Mesenchymal stem cell (in vitro differentiated cells and primary cell): ENCODE measurements around the gene GREB1L.
"Not testable (repeated sequence)": the region's sequence is repeated elsewhere in the genome, so short reads cannot be mapped to it uniquely, and the experiment has no call there.

Experiments
- DNase-seq: peaks from one replicate; pipeline ENCODE4 v3.0.0-alpha.2; 2013
- H2AFZ ChIP-seq: one replicate; pipeline ENCODE4 v1.6.1; 2013; ENCODE audit warnings: low read depth, mild to moderate bottlenecking, control low read depth, inconsistent platforms, low read length, moderate library complexity
- H2AK5ac ChIP-seq: 2 replicates; pipeline ENCODE4 v1.6.1; 2013; ENCODE audit warnings: low read length, moderate library complexity, mild to moderate bottlenecking, inconsistent platforms; ENCODE audit not compliant: severe bottlenecking
- H2BK120ac ChIP-seq: one replicate; pipeline ENCODE4 v1.6.1; 2013; ENCODE audit warnings: low read depth, mild to moderate bottlenecking, inconsistent platforms, low read length, moderate library complexity
- H2BK12ac ChIP-seq, 2 experiments: one replicate each; pipeline ENCODE4 v1.6.1; 2013; ENCODE audit warnings: inconsistent platforms in 2 of 2, low read length in 2 of 2, mild to moderate bottlenecking in 2 of 2, moderate library complexity in 2 of 2, control low read depth in 1 of 2
- H2BK15ac ChIP-seq: one replicate; pipeline ENCODE4 v1.6.1; 2013; ENCODE audit warnings: mild to moderate bottlenecking, low read depth, inconsistent platforms; ENCODE audit not compliant: poor library complexity, severe bottlenecking
- H2BK5ac ChIP-seq: 2 replicates; pipeline ENCODE4 v1.6.1; 2013; ENCODE audit warnings: low read depth, mild to moderate bottlenecking, low read length, control low read depth, inconsistent platforms; ENCODE audit not compliant: poor library complexity, severe bottlenecking
- H3K14ac ChIP-seq, 2 experiments: one replicate each; pipeline ENCODE4 v1.6.1; 2013; ENCODE audit warnings: inconsistent platforms in 2 of 2, low read length in 2 of 2, control low read depth in 1 of 2, mild to moderate bottlenecking in 1 of 2, moderate library complexity in 1 of 2
- H3K18ac ChIP-seq, 2 experiments: one replicate each; pipeline ENCODE4 v1.6.1; 2013; ENCODE audit warnings: inconsistent platforms in 2 of 2, low read length in 2 of 2, control low read depth in 1 of 2, low read depth in 1 of 2, mild to moderate bottlenecking in 1 of 2
- H3K23ac ChIP-seq, 2 experiments: one replicate each; pipeline ENCODE4 v1.6.1; 2013; ENCODE audit warnings: inconsistent platforms in 2 of 2, low read length in 2 of 2, mild to moderate bottlenecking in 2 of 2, moderate library complexity in 2 of 2, control low read depth in 1 of 2
- H3K27ac ChIP-seq: 2 replicates; pipeline ENCODE4 v1.5.1; 2013; ENCODE audit warnings: mild to moderate bottlenecking, moderate library complexity, low read length, control low read depth, inconsistent platforms; ENCODE audit not compliant: poor library complexity, severe bottlenecking
- H3K27me3 ChIP-seq, 2 experiments: 2 replicates each; pipeline versions ENCODE4 v1.6.1 to v1.7.0; 2013; ENCODE audit warnings: low read length in 2 of 2, mild to moderate bottlenecking in 2 of 2, moderate library complexity in 2 of 2, control low read depth in 1 of 2, inconsistent platforms in 1 of 2; ENCODE audit not compliant: control insufficient read depth in 1 of 2, insufficient read depth in 1 of 2
- H3K36me3 ChIP-seq, 2 experiments: 2 replicates each; pipeline versions ENCODE4 v1.6.1 to v1.7.0; 2013; ENCODE audit warnings: low read length in 2 of 2, control low read depth in 1 of 2, inconsistent platforms in 1 of 2, low read depth in 1 of 2, mild to moderate bottlenecking in 1 of 2; ENCODE audit not compliant: insufficient read depth in 2 of 2, control insufficient read depth in 1 of 2
- H3K4ac ChIP-seq, 2 experiments: one replicate each; pipeline ENCODE4 v1.6.1; 2013; ENCODE audit warnings: inconsistent platforms in 2 of 2, low read length in 2 of 2, mild to moderate bottlenecking in 2 of 2, moderate library complexity in 2 of 2, control low read depth in 1 of 2, low read depth in 1 of 2
- H3K4me1 ChIP-seq: 2 replicates; pipeline ENCODE4 v1.6.1; 2013; ENCODE audit warnings: low read depth, low read length, control low read depth; ENCODE audit not compliant: control insufficient read depth, insufficient read depth
- H3K4me2 ChIP-seq: 2 replicates; pipeline ENCODE4 v1.6.1; 2013; ENCODE audit warnings: low read length, mild to moderate bottlenecking, inconsistent platforms; ENCODE audit not compliant: poor library complexity, severe bottlenecking
- H3K4me3 ChIP-seq, 2 experiments: 2 replicates each; pipeline versions ENCODE4 v1.5.1 to v1.7.0; 2013; ENCODE audit warnings: low read length in 2 of 2, mild to moderate bottlenecking in 2 of 2, control low read depth in 1 of 2, low read depth in 1 of 2; ENCODE audit not compliant: insufficient read depth in 1 of 2
- H3K79me1 ChIP-seq: replicated peaks from 2 replicates; pipeline ENCODE4 v1.6.1; 2013; ENCODE audit warnings: mild to moderate bottlenecking, control low read depth, low read length, inconsistent platforms; ENCODE audit not compliant: poor library complexity, severe bottlenecking
- H3K9ac ChIP-seq: 2 replicates; pipeline ENCODE4 v1.7.0; 2013; ENCODE audit warnings: mild to moderate bottlenecking, low read length, moderate library complexity
- H3K9me3 ChIP-seq: 2 replicates; pipeline ENCODE4 v1.7.0; 2013; ENCODE audit warnings: mild to moderate bottlenecking, low read length; ENCODE audit not compliant: control insufficient read depth
- H4K8ac ChIP-seq: one replicate; pipeline ENCODE4 v1.6.1; 2013; ENCODE audit warnings: inconsistent platforms, mild to moderate bottlenecking, low read length, moderate library complexity
- H4K91ac ChIP-seq: one replicate; pipeline ENCODE4 v1.6.1; 2013; ENCODE audit warnings: mild to moderate bottlenecking, low read length, inconsistent platforms
- WGBS: methylation state at CpG from one replicate; pipeline ENCODE4 v1.1.7; 2013; ENCODE audit warnings: mixed read lengths; 5-methylcytosine and 5-hydroxymethylcytosine counted together

GREB1L gene

DNA sequence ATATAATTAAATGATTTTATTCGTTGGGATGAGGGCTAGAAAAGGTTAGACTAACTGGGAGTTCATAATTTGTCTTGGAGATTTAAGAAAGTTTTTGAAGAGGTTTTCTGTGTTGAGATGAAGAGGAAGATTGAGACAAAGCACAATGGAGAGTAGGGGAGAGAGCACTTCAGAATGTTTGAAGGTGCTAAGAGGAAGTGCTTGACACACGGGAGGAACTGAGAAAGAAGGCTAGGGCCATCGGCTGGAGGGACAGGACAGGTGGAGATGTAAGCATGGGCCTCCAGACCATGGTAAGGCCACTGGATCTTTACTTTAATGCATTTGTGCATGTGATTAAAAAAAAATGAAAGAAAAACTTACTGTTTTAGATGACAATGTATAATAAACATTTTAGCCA is 31.5 kb downstream of the GREB1L start:
- Histone ChIP-seq H2AFZ (no peak overlapping the region), H3K4me3 (no peak overlapping the region), H3K27me3 (no peaks in the 10 kb centered on the region), H3K27ac (no peak overlapping the region), H3K4me1 (peaks cover 2% of the 10 kb centered on the region), H3K79me1 (no peaks in the 10 kb centered on the region), H4K91ac (no peak overlapping the region), H2AK5ac (no peak overlapping the region), H3K14ac (no peak overlapping the region), H3K36me3 (no peaks in the 10 kb centered on the region), H3K9me3 (no peaks in the 10 kb centered on the region), H2BK15ac (no peak overlapping the region), H3K4me2 (no peak overlapping the region), H3K23ac (no peak overlapping the region), H3K18ac (no peak overlapping the region), H2BK12ac (no peak overlapping the region), H3K9ac (no peak overlapping the region), H2BK120ac (no peak overlapping the region), H3K4ac (no peak overlapping the region), H4K8ac (no peak overlapping the region), H2BK5ac (no peak overlapping the region)
- WGBS = 83% methylated on average over 3 of the region's 3 CpGs
- no peak for DNase-seq

DNA sequence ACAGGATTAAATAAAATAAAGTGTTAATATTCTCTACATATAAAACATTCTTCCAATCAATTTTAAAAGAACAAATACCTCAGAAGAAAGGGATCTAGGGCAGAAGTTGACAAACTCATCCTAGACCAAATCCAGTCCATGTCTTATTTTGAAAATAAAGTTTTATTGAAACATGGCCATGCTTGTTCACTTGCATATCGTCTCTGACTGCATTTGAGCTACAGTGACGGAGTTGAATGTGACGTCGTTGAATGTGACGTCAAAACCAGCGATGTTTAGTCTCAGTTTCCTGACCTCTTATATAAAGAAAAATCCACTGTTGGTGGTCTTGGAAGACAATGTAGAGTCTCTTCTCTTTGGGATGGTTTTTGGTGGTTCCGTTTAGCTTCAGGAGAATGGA is 33.6 kb downstream of the GREB1L start:
- Histone ChIP-seq H3K9ac (no peak overlapping the region), H2AFZ (no peak overlapping the region), H3K79me1 (no peaks in the 10 kb centered on the region), H4K91ac (no peak overlapping the region), H2BK120ac (no peak overlapping the region), H2BK12ac (no peak overlapping the region), H3K27me3 (no peaks in the 10 kb centered on the region), H3K14ac (no peak overlapping the region), H3K23ac (no peak overlapping the region), H2BK5ac (no peak overlapping the region), H3K4me2 (no peak overlapping the region), H2AK5ac (no peak overlapping the region), H3K9me3 (no peaks in the 10 kb centered on the region), H3K4ac (no peak overlapping the region), H3K4me1 (no peaks in the 10 kb centered on the region), H3K4me3 (no peak overlapping the region), H3K36me3 (no peaks in the 10 kb centered on the region), H3K18ac (no peak overlapping the region), H4K8ac (no peak overlapping the region), H3K27ac (no peak overlapping the region), H2BK15ac (no peak overlapping the region)
- WGBS = 97% methylated on average over 3 of the region's 7 CpGs
- DNase-seq = no peak

GRCh38 chr18:21277578-21277977 is 35.5 kb downstream of the GREB1L start:
- H2AK5ac ChIP-seq = no peak overlapping the region
- H3K9me3 ChIP-seq = no peaks in the 10 kb centered on the region
- no peak overlapping the region for H3K4me2 ChIP-seq
- H2BK12ac ChIP-seq = no peak overlapping the region
- DNase-seq = no peak
- H2BK15ac ChIP-seq = no peak overlapping the region
- H3K9ac ChIP-seq = no peak overlapping the region
- no peak overlapping the region for H4K8ac ChIP-seq
- no peak overlapping the region for H3K27ac ChIP-seq
- no peak overlapping the region for H2BK5ac ChIP-seq
- H3K27me3 ChIP-seq = no peaks in the 10 kb centered on the region
- no peaks in the 10 kb centered on the region for H3K4me1 ChIP-seq
- no peak overlapping the region for H4K91ac ChIP-seq
- H3K18ac ChIP-seq = no peak overlapping the region
- no peaks in the 10 kb centered on the region for H3K79me1 ChIP-seq
- no peak overlapping the region for H3K4me3 ChIP-seq
- 97% methylated on average over 4 of the region's 4 CpGs for WGBS
- no peak overlapping the region for H2AFZ ChIP-seq
- no peak overlapping the region for H3K4ac ChIP-seq
- H3K14ac ChIP-seq = no peak overlapping the region
- no peak overlapping the region for H2BK120ac ChIP-seq
- no peak overlapping the region for H3K23ac ChIP-seq
- no peaks in the 10 kb centered on the region for H3K36me3 ChIP-seq

DNA sequence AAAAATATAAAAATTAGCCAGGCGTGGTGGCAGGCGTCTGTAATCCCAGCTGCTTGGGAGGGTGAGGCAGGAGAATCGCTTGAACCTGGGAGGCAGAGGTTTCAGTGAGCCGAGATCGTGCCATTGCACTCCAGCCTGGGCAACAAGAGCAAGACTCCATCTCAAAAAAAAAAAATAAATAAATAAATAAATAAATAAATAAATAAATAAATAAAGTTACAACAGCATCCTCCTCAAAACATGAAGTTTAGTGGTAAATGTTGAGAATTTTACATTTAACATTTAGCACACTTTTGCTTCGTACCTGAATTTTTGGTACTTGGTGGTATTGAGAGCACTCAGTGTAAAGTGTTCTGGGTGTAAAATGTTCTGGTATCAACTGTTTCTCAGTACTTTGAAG is 36.2 kb downstream of the GREB1L start:
- no CpG with 5 or more reads among the region's 6 CpGs for WGBS
- H3K9ac ChIP-seq, H3K27ac ChIP-seq, H3K27me3 ChIP-seq, H2BK15ac ChIP-seq, H2BK120ac ChIP-seq, H3K4ac ChIP-seq, H3K14ac ChIP-seq, H3K18ac ChIP-seq, H4K91ac ChIP-seq, DNase-seq, H2BK5ac ChIP-seq, H2AK5ac ChIP-seq, H3K9me3 ChIP-seq, H4K8ac ChIP-seq, H3K79me1 ChIP-seq, H3K4me2 ChIP-seq, H3K4me1 ChIP-seq, H3K4me3 ChIP-seq, H3K23ac ChIP-seq, H3K36me3 ChIP-seq, H2AFZ ChIP-seq, H2BK12ac ChIP-seq: not testable (repeated sequence)
